Measurements from ENCODE around the gene SPOCK2. TPM values are rescaled to one million over a fixed set of nuclear protein-coding genes. Genes with fewer than 3 reads are reported as not detected.

SPOCK2 gene
- total RNA-seq, 1 experiment from 2014 or later: 1.1 TPM

DNA sequence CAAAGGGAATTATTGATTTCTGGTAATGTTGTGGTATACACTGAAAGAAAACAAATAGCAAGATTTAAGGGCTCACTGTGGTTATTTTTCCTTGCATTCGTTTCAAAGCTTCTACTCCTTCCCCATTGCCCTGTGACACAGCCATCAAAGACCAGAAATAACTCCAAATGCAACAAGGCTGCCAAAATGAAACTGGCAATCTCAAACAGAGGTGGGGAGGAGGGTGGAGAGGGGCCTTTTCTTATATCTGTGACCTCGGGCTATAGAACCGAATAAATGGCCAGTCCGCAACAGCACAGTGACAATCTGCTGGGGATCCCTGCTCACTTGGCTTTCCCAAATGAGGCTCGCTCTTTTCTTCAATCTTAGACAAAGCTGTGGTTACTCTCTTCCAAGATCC lies 17.4 kb upstream of the SPOCK2 start:
- Histone ChIP-seq H2AFZ (ENCODE audit: low read depth, low read length, poor library complexity, severe bottlenecking) (no peak overlapping the region), H3K9me2 (ENCODE audit: insufficient read depth) (no peaks in the 10 kb centered on the region), H3K4me2 (ENCODE audit: low read length) (no peak overlapping the region), H3K27me3 (ENCODE audit: insufficient read depth, low read length) (no peaks in the 10 kb centered on the region), H3K79me2 (ENCODE audit: insufficient read depth, low read length) (no peaks in the 10 kb centered on the region), H3K4me1 (ENCODE audit: control insufficient read depth in 1 of 2, insufficient read depth in 2 of 2, low read length in 2 of 2) (peaks cover 15 to 17% of the 10 kb centered on the region in 2 experiments), H3K9ac (ENCODE audit: low read length) (no peak overlapping the region), H3K9me3 (ENCODE audit: control insufficient read depth in 1 of 2, insufficient read depth in 1 of 2, low read depth in 1 of 2, low read length in 2 of 2) (no peaks in the 10 kb centered on the region), H4K20me1 (ENCODE audit: insufficient read depth) (no peaks in the 10 kb centered on the region), H3K36me3 (ENCODE audit: control insufficient read depth in 1 of 2, insufficient read depth in 2 of 2, low read length in 2 of 2) (no peaks in the 10 kb centered on the region; a peak in 1 of 4 replicates), H3K27ac (ENCODE audit: low read depth, low read length) (no peak overlapping the region), H3K4me3 (replicated peaks in 1 of 2; ENCODE audit: low read depth in 1 of 2, low read length in 2 of 2) (no peak overlapping the region)
- no peak for DNase-seq (ENCODE audit: low read depth, low spot score)
- intact Hi-C loops (cut with micrococcal nuclease): no loop called here
- no TSS peak for BruUV-seq (replicated peaks)
- POLR2A ChIA-PET: no interaction called here
- no peak for ATAC-seq
- TF ChIP-seq, protein P1, sequence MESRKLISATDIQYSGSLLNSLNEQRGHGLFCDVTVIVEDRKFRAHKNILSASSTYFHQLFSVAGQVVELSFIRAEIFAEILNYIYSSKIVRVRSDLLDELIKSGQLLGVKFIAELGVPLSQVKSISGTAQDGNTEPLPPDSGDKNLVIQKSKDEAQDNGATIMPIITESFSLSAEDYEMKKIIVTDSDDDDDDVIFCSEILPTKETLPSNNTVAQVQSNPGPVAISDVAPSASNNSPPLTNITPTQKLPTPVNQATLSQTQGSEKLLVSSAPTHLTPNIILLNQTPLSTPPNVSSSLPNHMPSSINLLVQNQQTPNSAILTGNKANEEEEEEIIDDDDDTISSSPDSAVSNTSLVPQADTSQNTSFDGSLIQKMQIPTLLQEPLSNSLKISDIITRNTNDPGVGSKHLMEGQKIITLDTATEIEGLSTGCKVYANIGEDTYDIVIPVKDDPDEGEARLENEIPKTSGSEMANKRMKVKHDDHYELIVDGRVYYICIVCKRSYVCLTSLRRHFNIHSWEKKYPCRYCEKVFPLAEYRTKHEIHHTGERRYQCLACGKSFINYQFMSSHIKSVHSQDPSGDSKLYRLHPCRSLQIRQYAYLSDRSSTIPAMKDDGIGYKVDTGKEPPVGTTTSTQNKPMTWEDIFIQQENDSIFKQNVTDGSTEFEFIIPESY (IDR thresholded peaks at IDR 0.05; ENCODE audit: extremely low read depth, insufficient replicate concordance, low read length): no peak
- no peak for TF ChIP-seq SP1 (IDR thresholded peaks at IDR 0.05; ENCODE audit: low read depth)
- TF ChIP-seq ZFX (IDR thresholded peaks at IDR 0.05): no peak
- CTCF ChIA-PET: no interaction called here
- RAD21 ChIA-PET (ENCODE audit: low non-redundant PET in 1 of 2, low total read pairs in 2 of 2, uncharacterized antibody in 2 of 2, unreplicated experiment in 2 of 2): no interaction called here

DNA sequence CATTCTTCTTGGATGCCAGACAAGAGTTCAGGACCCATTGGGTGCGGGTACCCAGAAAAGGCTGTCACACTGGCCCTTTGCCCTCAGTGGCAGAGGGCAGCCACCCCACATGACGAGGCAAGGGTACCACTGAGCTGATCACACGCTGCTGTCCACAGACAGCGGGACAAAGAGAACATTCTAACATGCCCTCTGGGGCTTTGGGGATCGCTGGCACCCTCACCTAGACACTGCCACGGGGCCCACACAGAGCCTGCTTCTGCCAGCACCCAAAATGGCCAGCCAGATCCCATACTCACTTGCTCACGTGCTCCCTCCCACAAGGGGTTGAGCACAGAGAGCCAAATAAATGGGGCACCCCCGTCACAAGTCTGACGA lies 16.7 kb upstream of the SPOCK2 start:
- no peaks in the 10 kb centered on the region for H3K9me2 ChIP-seq (ENCODE audit: insufficient read depth)
- H3K79me2 ChIP-seq (ENCODE audit: insufficient read depth, low read length): no peaks in the 10 kb centered on the region
- H3K36me3 ChIP-seq (ENCODE audit: control insufficient read depth in 1 of 2, insufficient read depth in 2 of 2, low read length in 2 of 2): no peaks in the 10 kb centered on the region; a peak in 1 of 4 replicates
- no peak overlapping the region for H3K27ac ChIP-seq (ENCODE audit: low read depth, low read length)
- BruUV-seq (replicated peaks): no TSS peak
- H4K20me1 ChIP-seq (ENCODE audit: insufficient read depth): no peaks in the 10 kb centered on the region
- intact Hi-C loops (cut with micrococcal nuclease): no loop called here
- ChIA-PET POLR2A (no interaction called here), RAD21 (ENCODE audit: low non-redundant PET in 1 of 2, low total read pairs in 2 of 2, uncharacterized antibody in 2 of 2, unreplicated experiment in 2 of 2) (no interaction called here), CTCF (no interaction called here)
- H3K4me1 ChIP-seq (ENCODE audit: control insufficient read depth in 1 of 2, insufficient read depth in 2 of 2, low read length in 2 of 2): peaks cover 17% of the 10 kb centered on the region in 2 experiments
- H3K4me3 ChIP-seq (replicated peaks in 1 of 2; ENCODE audit: low read depth in 1 of 2, low read length in 2 of 2): no peak overlapping the region
- H3K9ac ChIP-seq (ENCODE audit: low read length): no peak overlapping the region
- TF ChIP-seq ELF1 (IDR thresholded peaks at IDR 0.05; ENCODE audit: borderline replicate concordance, low read depth) (no peak), TCF7L2 (IDR thresholded peaks at IDR 0.05; ENCODE audit: borderline replicate concordance, extremely low read depth, insufficient read depth, insufficient read length) (no peak), ZNF274 (IDR thresholded peaks at IDR 0.05; ENCODE audit: low read depth, low read length) (no peak)
- ATAC-seq (no peak), DNase-seq (ENCODE audit: low read depth, low spot score) (no peak)
- no peak overlapping the region for H3K4me2 ChIP-seq (ENCODE audit: low read length)
- H3K27me3 ChIP-seq (ENCODE audit: insufficient read depth, low read length): no peaks in the 10 kb centered on the region
- no peak overlapping the region for H2AFZ ChIP-seq (ENCODE audit: low read depth, low read length, poor library complexity, severe bottlenecking)
- no peaks in the 10 kb centered on the region for H3K9me3 ChIP-seq (ENCODE audit: control insufficient read depth in 1 of 2, insufficient read depth in 1 of 2, low read depth in 1 of 2, low read length in 2 of 2)
